ELF-1 (cell line): ENCODE data around the gene SHROOM3.
A peak's percentile ranks its signal among the peaks of the same experiment; 100 is the strongest.
"Not testable (repeated sequence)": the region's sequence is repeated elsewhere in the genome, so short reads cannot be mapped to it uniquely, and the experiment has no call there.

Source experiments
- DNase-seq: peaks from one replicate; pipeline ENCODE4 v3.0.0-alpha.2; 2016; ENCODE audit warnings: low read depth, low spot score

Gene SHROOM3

DNA sequence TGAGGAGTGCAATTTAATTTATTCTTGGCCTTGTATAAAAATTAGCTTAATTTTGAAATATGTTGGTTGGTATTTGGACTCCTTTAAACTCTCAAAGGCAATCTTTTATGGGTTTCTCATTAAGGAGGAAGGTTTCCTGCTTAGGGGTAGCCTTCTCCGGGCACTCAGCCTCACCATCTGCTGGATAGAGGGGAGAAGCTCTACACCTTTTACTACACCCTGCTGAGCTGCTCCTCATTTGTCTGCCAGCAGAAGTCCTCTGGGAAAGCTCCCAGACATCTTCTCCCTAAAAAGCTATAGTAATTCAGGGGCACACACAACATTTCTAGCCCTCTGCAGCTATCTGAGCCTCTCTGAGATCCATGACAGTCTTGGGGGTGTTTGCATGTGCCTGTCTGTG is 283.8 kb downstream of the SHROOM3 start:
- no peak for DNase-seq

GRCh38 chr4:76720121-76720520 is 285.1 kb downstream of the SHROOM3 start:
- DNase-seq = no peak

DNA sequence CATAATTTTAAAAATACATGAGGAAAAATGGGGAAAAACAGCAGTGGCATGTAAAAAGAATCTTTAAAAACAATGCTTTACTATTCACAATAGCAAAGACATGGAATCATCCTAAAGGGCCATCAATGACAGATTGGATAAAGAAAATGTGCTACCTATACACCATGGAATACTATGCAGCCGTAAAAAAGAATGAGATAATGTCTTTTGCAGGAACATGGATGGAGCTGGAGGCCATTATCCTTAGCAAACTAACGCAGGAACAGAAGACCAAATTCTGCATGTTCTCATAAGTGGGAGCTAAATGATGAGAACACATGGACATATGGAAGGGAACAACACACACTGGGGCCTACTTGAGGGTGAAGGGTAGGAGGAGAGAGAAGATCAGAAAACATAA is 287.1 kb downstream of the SHROOM3 start:
- not testable (repeated sequence) for DNase-seq

- DNase-seq = no peak
These were observed 287.8 kb downstream of the SHROOM3 start for GRCh38 chr4:76722838-76723237.

- DNase-seq = no peak
These were observed 288.3 kb downstream of the SHROOM3 start for GRCh38 chr4:76723373-76723772.

DNA sequence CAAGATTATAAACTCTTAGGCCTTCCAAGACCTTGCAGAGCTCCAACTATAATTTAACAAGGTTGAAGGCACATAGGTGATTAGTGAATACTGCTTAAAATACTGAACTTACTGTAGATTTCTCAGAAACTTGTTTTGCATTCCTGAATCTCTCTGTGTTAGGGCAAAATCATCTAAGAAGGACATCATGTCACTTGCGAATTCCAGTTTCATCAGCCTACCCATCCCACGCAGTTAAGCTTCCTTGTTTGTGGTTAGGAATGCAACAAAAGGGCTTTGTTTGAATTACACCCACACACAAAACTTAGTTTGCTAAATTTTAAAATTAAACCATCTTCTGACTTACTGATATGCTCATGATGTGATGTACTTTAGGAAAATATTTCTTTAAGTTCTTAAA is 288.9 kb downstream of the SHROOM3 start:
- no peak for DNase-seq

GRCh38 chr4:76725039-76725438 is 290.0 kb downstream of the SHROOM3 start:
- no peak for DNase-seq

- DNase-seq = no peak
These were observed 291.1 kb downstream of the SHROOM3 start for GRCh38 chr4:76726176-76726575.

GRCh38 chr4:76726631-76727030 is 291.6 kb downstream of the SHROOM3 start:
- DNase-seq = no peak

- DNase-seq = not testable (repeated sequence)
These were observed 292.9 kb downstream of the SHROOM3 start for GRCh38 chr4:76727934-76728333.

- DNase-seq = no peak
These were observed 294.4 kb downstream of the SHROOM3 start for GRCh38 chr4:76729460-76729859.

GRCh38 chr4:76729980-76730379 is 295.0 kb downstream of the SHROOM3 start:
- DNase-seq = no peak

DNA sequence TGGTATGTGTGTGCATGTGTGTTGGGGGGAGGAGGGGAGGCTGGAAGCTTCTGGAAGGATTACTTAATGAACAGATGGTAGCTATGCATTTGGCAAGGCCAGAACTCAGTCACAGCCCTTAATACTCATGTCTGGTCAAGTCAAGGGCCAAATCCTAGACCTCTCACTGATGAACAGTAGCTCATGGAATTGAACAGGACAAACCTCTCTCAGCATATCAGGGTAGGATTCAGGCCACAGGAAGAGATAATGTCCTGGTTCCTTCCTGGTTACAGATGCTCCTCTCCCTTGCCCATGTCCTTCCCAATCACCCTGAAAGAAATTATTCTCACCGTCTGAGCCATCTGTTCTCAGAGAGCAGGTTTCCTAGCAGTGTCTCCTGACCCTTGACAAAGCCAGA is 297.2 kb downstream of the SHROOM3 start:
- no peak for DNase-seq

- DNase-seq = peak; percentile 50
These were observed 298.2 kb downstream of the SHROOM3 start for GRCh38 chr4:76733068-76733771.

- DNase-seq = no peak
These were observed 301.4 kb downstream of the SHROOM3 start for GRCh38 chr4:76736414-76736813.

GRCh38 chr4:76737180-76737579 is 302.2 kb downstream of the SHROOM3 start:
- no peak for DNase-seq

GRCh38 chr4:76737771-76738085 is 302.7 kb downstream of the SHROOM3 start:
- DNase-seq = no peak

GRCh38 chr4:76738086-76738931 is 303.3 kb downstream of the SHROOM3 start:
- DNase-seq = no peak

GRCh38 chr4:76740192-76740591 is 305.2 kb downstream of the SHROOM3 start:
- peak; percentile 43 for DNase-seq

GRCh38 chr4:76740866-76741662 is 306.0 kb downstream of the SHROOM3 start:
- DNase-seq = no peak

- DNase-seq = no peak
These were observed 306.6 kb downstream of the SHROOM3 start for GRCh38 chr4:76741663-76742020.

DNA sequence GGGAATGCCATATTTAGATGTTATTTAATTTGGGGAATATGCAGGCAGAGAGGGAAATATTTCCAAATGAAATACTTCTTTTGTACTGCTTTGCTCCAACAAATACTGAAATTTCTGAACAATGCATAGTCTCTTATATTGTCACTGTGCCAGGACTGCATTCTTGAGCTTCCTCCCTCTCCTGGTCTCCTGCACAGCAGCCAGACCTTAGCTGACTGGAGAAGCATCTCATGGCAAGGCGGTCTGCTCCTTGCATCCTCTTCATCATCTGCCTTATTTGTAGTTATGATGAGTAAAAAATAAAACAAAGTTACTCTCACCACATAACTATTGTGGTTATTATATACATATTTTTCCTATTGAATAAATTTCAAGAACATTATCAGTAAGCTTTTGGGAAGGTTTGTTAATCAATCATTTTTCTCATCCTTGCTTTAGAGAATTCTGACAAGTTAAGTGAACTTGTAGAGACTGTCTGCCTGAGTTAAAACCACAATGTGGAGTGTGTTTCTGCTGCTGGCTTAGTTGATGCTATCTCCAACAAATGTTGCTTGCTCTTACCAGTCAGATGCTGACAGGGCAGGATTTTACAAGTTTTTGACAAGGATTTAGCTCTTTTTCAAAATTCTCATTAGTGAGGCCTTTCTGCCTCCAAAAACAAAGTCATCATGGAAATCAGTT is 309.4 kb downstream of the SHROOM3 start:
- no peak for DNase-seq
